D721Med (cell line): ENCODE data around the gene TGFBR3.

Source experiments
- DNase-seq: peaks from one replicate; pipeline ENCODE4 v3.0.0; 2011; ENCODE audit warnings: low spot score; ENCODE audit not compliant: insufficient read length
- FAIRE-seq: peaks from 2 replicates; lab custom pipeline; 2011; peaks lifted over from hg19 to GRCh38; lab: Jason Lieb, UNC
- TF ChIP-seq, protein P1 (sequence below): IDR thresholded peaks from 2 replicates; pipeline ENCODE4 v1.5.1; 2012; ENCODE audit warnings: mild to moderate bottlenecking, control low read depth; ENCODE audit not compliant: insufficient read depth; ENCODE audit errors: missing control alignments

The TGFBR3 gene

DNA sequence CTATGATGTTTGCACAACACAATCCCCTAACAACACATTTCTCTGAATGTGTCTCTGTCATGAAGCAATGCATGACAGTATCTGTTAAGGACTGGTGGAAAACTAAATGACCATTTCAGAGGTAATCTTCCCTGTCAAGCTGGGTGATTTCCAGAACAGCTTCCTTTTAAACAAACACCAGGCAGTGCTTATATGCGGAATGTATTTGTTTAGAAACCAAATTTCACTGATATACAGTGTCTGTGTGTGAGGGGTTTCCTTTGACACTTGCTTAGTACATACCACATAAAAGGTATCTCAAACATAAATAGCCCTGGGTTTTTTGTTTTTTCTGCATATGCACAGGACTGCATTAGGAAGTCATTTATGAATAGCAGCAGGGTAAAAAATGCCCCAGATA lies 95.6 kb downstream of the TGFBR3 start:
- FAIRE-seq (no peak), DNase-seq (no peak)
- TF ChIP-seq, protein P1, sequence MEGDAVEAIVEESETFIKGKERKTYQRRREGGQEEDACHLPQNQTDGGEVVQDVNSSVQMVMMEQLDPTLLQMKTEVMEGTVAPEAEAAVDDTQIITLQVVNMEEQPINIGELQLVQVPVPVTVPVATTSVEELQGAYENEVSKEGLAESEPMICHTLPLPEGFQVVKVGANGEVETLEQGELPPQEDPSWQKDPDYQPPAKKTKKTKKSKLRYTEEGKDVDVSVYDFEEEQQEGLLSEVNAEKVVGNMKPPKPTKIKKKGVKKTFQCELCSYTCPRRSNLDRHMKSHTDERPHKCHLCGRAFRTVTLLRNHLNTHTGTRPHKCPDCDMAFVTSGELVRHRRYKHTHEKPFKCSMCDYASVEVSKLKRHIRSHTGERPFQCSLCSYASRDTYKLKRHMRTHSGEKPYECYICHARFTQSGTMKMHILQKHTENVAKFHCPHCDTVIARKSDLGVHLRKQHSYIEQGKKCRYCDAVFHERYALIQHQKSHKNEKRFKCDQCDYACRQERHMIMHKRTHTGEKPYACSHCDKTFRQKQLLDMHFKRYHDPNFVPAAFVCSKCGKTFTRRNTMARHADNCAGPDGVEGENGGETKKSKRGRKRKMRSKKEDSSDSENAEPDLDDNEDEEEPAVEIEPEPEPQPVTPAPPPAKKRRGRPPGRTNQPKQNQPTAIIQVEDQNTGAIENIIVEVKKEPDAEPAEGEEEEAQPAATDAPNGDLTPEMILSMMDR = no peak

DNA sequence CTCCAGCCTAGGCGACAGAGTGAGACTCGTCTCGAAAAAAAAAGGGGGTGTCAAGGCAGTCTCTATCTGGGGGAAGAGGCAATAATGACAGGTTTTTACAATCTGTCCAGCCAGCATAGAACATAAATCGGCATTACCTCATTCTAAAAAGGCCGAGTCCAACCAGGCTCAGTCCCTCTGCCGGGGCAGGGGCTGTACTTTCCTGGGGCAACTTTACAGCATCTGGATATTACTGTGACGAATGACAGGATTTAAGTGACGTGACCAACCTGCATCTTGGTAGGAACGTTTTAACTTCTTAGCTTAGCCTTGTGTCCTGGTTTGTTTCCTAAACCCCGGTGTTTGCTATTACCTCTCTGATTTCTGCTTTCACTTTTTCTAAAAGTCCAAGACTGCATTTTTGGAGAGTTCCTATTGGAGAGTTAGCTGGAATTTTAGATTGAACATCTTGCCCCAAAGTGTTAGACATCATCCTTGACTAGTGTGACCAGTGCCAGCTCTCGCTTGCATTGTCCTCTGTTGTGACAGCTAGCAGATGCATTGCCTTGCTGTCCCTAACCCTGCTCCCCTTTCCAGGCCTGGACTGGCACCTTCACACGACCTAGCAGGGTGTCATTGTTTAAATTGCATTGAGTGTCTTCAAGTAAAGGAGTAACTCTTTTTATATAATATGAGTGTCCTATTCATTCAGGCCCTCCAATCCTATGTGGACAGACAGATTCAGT lies 96.5 kb downstream of the TGFBR3 start:
- FAIRE-seq (no peak), DNase-seq (no peak)
- TF ChIP-seq, protein P1 = no peak

DNA sequence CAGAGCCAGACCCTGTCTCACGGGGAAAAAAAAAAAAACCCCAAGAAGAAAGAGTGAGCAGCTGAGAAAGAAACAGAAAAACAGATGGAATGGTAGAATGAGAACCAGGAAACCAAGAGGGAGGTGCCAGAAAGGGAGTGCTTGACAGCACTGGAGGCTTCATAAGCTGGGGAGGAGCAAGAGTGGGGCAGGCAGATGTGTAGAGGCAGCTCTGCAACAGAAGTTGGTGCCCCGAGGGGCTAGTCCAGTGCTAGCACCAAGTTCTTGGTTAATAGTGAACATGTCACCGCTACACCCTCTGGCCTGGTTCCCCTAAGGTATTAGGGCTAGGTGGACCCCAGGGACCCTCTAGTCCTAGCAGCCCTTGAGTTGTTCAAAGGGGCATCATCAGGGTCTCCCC lies 98.0 kb downstream of the TGFBR3 start:
- FAIRE-seq (no peak), DNase-seq (no peak)
- TF ChIP-seq, protein P1 = no peak

GRCh38 chr1:91784616-91785015 lies 101.3 kb downstream of the TGFBR3 start:
- no peak for FAIRE-seq
- TF ChIP-seq, protein P1 = no peak

GRCh38 chr1:91784191-91784590 lies 101.8 kb downstream of the TGFBR3 start:
- DNase-seq (no peak), FAIRE-seq (no peak)
- TF ChIP-seq, protein P1 = no peak

More at GRCh38 chr1:91784616-91785015, 101.3 kb downstream of the TGFBR3 start:
- DNase-seq = no peak

- TF ChIP-seq, protein P1 = no peak
- FAIRE-seq (no peak), DNase-seq (no peak)
These were observed 102.4 kb downstream of the TGFBR3 start for GRCh38 chr1:91783423-91784170.

DNA sequence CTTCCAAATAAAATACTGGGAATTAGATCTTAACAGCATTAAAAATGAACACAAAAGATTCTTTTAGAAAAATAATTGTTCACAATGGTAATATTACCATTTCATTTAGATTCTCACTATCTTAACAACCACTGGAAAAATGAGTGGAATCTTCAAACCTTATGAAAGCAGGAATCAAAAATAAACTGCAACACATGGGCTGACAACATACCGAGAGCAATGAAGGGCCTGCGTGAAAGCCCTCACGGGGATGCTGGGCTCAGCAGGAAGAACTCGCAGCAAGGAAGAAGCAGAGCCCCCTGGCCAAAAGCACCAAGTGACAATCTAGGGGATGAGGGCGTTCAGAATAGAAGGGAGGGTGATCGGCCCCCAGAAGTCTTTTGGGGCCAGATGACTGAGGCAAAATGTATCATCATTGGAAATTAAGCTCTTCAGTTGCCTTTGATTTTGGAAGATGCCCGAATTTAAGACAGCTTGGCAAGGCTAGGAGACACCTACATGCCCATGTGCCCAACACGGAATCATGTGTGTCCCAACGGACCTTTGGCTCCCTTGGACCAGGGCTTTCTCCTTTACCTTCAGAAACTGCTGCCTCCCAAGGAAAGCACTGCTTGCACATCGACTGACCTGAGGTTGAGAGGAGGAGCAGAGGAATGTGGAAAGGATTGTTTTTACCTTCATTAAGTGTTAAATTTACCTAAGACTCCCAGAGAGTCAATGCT lies 103.9 kb downstream of the TGFBR3 start:
- TF ChIP-seq, protein P1 = no peak
- no peak for FAIRE-seq
- no peak for DNase-seq
